Dedifferentiated amniotic fluid mesenchymal stem cell (primary cell): ENCODE data around the gene CENPH.
A peak's percentile ranks its signal among the peaks of the same experiment; 100 is the strongest.
"Not testable (repeated sequence)": the region's sequence is repeated elsewhere in the genome, so short reads cannot be mapped to it uniquely, and the experiment has no call there.

ENCODE experiments used
- DNase-seq: peaks from one replicate; pipeline ENCODE4 v3.0.0-alpha.2; 2016; ENCODE audit errors: extremely low spot score

Gene CENPH

GRCh38 chr5:69189162-69190086, at the start of gene CENPH:
TSS of gene CENPH (plus strand) at chr5:69189583. CDS start at chr5:69189635, 52 bp downstream.
- peak; percentile 93 for DNase-seq

- DNase-seq = not testable (repeated sequence)
Observed at GRCh38 chr5:69140239-69140638, 49.1 kb upstream of the CENPH start.

- no peak for DNase-seq
Observed at GRCh38 chr5:69140827-69141226, 48.6 kb upstream of the CENPH start.

GRCh38 chr5:69148576-69148975, 40.8 kb upstream of the CENPH start:
- not testable (repeated sequence) for DNase-seq

- DNase-seq = no peak
Observed at GRCh38 chr5:69148981-69149675, 40.3 kb upstream of the CENPH start.

GRCh38 chr5:69149676-69150010, 39.7 kb upstream of the CENPH start:
- no peak for DNase-seq

- DNase-seq = no peak
Observed at GRCh38 chr5:69152731-69153130, 36.7 kb upstream of the CENPH start.

- DNase-seq = no peak
Observed at GRCh38 chr5:69156456-69156855, 32.9 kb upstream of the CENPH start.

GRCh38 chr5:69158039-69158438, 31.3 kb upstream of the CENPH start:
- no peak for DNase-seq

GRCh38 chr5:69160651-69161050, 28.7 kb upstream of the CENPH start:
- DNase-seq = no peak

- peak; percentile 97 for DNase-seq
Observed at GRCh38 chr5:69166686-69167492, 22.5 kb upstream of the CENPH start, which contains the start of gene CCNB1. TSS of gene CCNB1 (plus strand) at chr5:69167150. CDS start at chr5:69167263, 113 bp downstream.

- DNase-seq = no peak
Observed at GRCh38 chr5:69167493-69167855, 21.9 kb upstream of the CENPH start.

GRCh38 chr5:69167929-69168328, 21.5 kb upstream of the CENPH start:
- DNase-seq = no peak

- no peak for DNase-seq
Observed at GRCh38 chr5:69170495-69170894, 18.9 kb upstream of the CENPH start.

- DNase-seq = no peak
Observed at GRCh38 chr5:69170969-69171368, 18.4 kb upstream of the CENPH start.

GRCh38 chr5:69181659-69182293, 7.6 kb upstream of the CENPH start:
- DNase-seq = not testable (repeated sequence)

- DNase-seq = no peak
Observed at GRCh38 chr5:69184621-69185020, 4.8 kb upstream of the CENPH start.

- DNase-seq = no peak
Observed at GRCh38 chr5:69187342-69187741, 2.0 kb upstream of the CENPH start.

- DNase-seq = no peak
Observed at GRCh38 chr5:69188811-69189161, 597 bp upstream of the CENPH start.

- no peak for DNase-seq
Observed at GRCh38 chr5:69202497-69202896, 13.1 kb downstream of the CENPH start.

GRCh38 chr5:69206528-69207190, 17.3 kb downstream of the CENPH start:
- DNase-seq = no peak
